ENCODE results near the gene CES5A. TPM values are rescaled to one million over a fixed set of nuclear protein-coding genes. Genes with fewer than 3 reads are reported as not detected.
"Not testable (repeated sequence)": the region's sequence is repeated elsewhere in the genome, so short reads cannot be mapped to it uniquely, and the experiment has no call there.

The CES5A gene
- total and polyA plus RNA-seq, 7 experiments from 2014 or later, result not detected

GRCh38 chr16:55868137-55868536 is 7.0 kb downstream of the CES5A start:
- Histone ChIP-seq H3K27me3 (ENCODE audit: control insufficient read depth in 2 of 2, insufficient read depth in 2 of 2, low read length in 2 of 2) (no peaks in the 10 kb centered on the region), H3K36me3 (ENCODE audit: control insufficient read depth in 2 of 3, insufficient read depth in 3 of 3, low read length in 3 of 3) (no peaks in the 10 kb centered on the region), H3K4me1 (ENCODE audit: control insufficient read depth in 2 of 2, insufficient read depth in 2 of 2, low read length in 2 of 2) (no peaks in the 10 kb centered on the region), H3K9me3 (ENCODE audit: control insufficient read depth in 2 of 3, low read length in 3 of 3) (no peaks in the 10 kb centered on the region), H3K27ac (ENCODE audit: low read depth, low read length) (no peak overlapping the region), H3K4me3 (ENCODE audit: low read length) (no peak overlapping the region)
- H3K4me1 Mint-ChIP-seq, result no peaks in the 10 kb centered on the region
- intact Hi-C loops (cut with micrococcal nuclease), result no loop called here
- POLR2A ChIA-PET, result no interaction called here
- ATAC-seq (no peak), DNase-seq (no peak)
- peaks cover 0 to 21% (median 16%) of the 10 kb centered on the region in 5 donors for H3K27me3 Mint-ChIP-seq
- CTCF ChIA-PET, result no interaction called here
- H3K36me3 Mint-ChIP-seq, result no peaks in the 10 kb centered on the region
- no peak overlapping the region for H3K27ac Mint-ChIP-seq
- H3K9me3 Mint-ChIP-seq, result peaks cover 0 to 1% (median 0%) of the 10 kb centered on the region in 11 donors
- H3K4me3 Mint-ChIP-seq, result no peak overlapping the region

GRCh38 chr16:55861288-55861687 is 13.9 kb downstream of the CES5A start:
- no peak for ATAC-seq
- Histone ChIP-seq H3K4me3 (ENCODE audit: low read length) (no peak overlapping the region), H3K27ac (ENCODE audit: low read depth, low read length) (no peak overlapping the region), H3K9me3 (ENCODE audit: control insufficient read depth in 2 of 3, low read length in 3 of 3) (no peaks in the 10 kb centered on the region), H3K4me1 (ENCODE audit: control insufficient read depth in 2 of 2, insufficient read depth in 2 of 2, low read length in 2 of 2) (no peaks in the 10 kb centered on the region), H3K27me3 (ENCODE audit: control insufficient read depth in 2 of 2, insufficient read depth in 2 of 2, low read length in 2 of 2) (no peaks in the 10 kb centered on the region), H3K36me3 (ENCODE audit: control insufficient read depth in 2 of 3, insufficient read depth in 3 of 3, low read length in 3 of 3) (no peaks in the 10 kb centered on the region)
- ChIA-PET POLR2A (no interaction called here), CTCF (no interaction called here)
- Mint-ChIP-seq H3K4me3 (no peak overlapping the region), H3K36me3 (no peaks in the 10 kb centered on the region), H3K27me3 (peaks cover 5 to 25% (median 13%) of the 10 kb centered on the region in 5 donors), H3K27ac (no peak overlapping the region), H3K4me1 (peaks cover 0 to 1% (median 0%) of the 10 kb centered on the region in 7 donors), H3K9me3 (peaks cover 0 to 4% (median 0%) of the 10 kb centered on the region in 11 donors)
- DNase-seq, result no peak
- intact Hi-C loops (cut with micrococcal nuclease), result no loop called here

GRCh38 chr16:55857650-55858049 is 17.5 kb downstream of the CES5A start:
- H3K36me3 ChIP-seq (ENCODE audit: control insufficient read depth in 2 of 3, insufficient read depth in 3 of 3, low read length in 3 of 3); H3K9me3 Mint-ChIP-seq; intact Hi-C loops (cut with micrococcal nuclease); H3K4me3 ChIP-seq (ENCODE audit: low read length); H3K27ac ChIP-seq (ENCODE audit: low read depth, low read length); H3K27me3 ChIP-seq (ENCODE audit: control insufficient read depth in 2 of 2, insufficient read depth in 2 of 2, low read length in 2 of 2); CTCF ChIA-PET; DNase-seq; H3K27ac Mint-ChIP-seq; H3K4me1 Mint-ChIP-seq; ATAC-seq; H3K4me3 Mint-ChIP-seq; H3K9me3 ChIP-seq (ENCODE audit: control insufficient read depth in 2 of 3, low read length in 3 of 3); H3K4me1 ChIP-seq (ENCODE audit: control insufficient read depth in 2 of 2, insufficient read depth in 2 of 2, low read length in 2 of 2); POLR2A ChIA-PET; H3K36me3 Mint-ChIP-seq: not testable (repeated sequence)
- peaks cover 5 to 21% (median 18%) of the 10 kb centered on the region in 5 donors for H3K27me3 Mint-ChIP-seq

- ChIA-PET CTCF (no interaction called here), POLR2A (no interaction called here)
- Mint-ChIP-seq H3K36me3 (no peaks in the 10 kb centered on the region), H3K4me1 (peaks cover 0 to under 1% (median 0%) of the 10 kb centered on the region in 7 donors), H3K27ac (no peak overlapping the region), H3K9me3 (peaks cover 0 to 4% (median 0%) of the 10 kb centered on the region in 11 donors), H3K27me3 (peaks cover 5 to 20% (median 18%) of the 10 kb centered on the region in 5 donors), H3K4me3 (no peak overlapping the region)
- intact Hi-C loops (cut with micrococcal nuclease), result no loop called here
- no peak overlapping the region for H3K27ac ChIP-seq (ENCODE audit: low read depth, low read length)
- no peak for ATAC-seq
- no peaks in the 10 kb centered on the region for H3K4me1 ChIP-seq (ENCODE audit: control insufficient read depth in 2 of 2, insufficient read depth in 2 of 2, low read length in 2 of 2)
- no peaks in the 10 kb centered on the region for H3K9me3 ChIP-seq (ENCODE audit: control insufficient read depth in 2 of 3, low read length in 3 of 3)
- DNase-seq, result no peak
- H3K36me3 ChIP-seq (ENCODE audit: control insufficient read depth in 2 of 3, insufficient read depth in 3 of 3, low read length in 3 of 3), result no peaks in the 10 kb centered on the region
- H3K27me3 ChIP-seq (ENCODE audit: control insufficient read depth in 2 of 2, insufficient read depth in 2 of 2, low read length in 2 of 2), result no peaks in the 10 kb centered on the region
- H3K4me3 ChIP-seq (ENCODE audit: low read length), result no peak overlapping the region
Measured at GRCh38 chr16:55856950-55857349, 18.2 kb downstream of the CES5A start.

GRCh38 chr16:55853114-55853513 is 22.1 kb downstream of the CES5A start:
- Histone ChIP-seq H3K4me1 (ENCODE audit: control insufficient read depth in 2 of 2, insufficient read depth in 2 of 2, low read length in 2 of 2) (no peaks in the 10 kb centered on the region), H3K27me3 (ENCODE audit: control insufficient read depth in 2 of 2, insufficient read depth in 2 of 2, low read length in 2 of 2) (no peaks in the 10 kb centered on the region), H3K4me3 (ENCODE audit: low read length) (no peak overlapping the region), H3K36me3 (ENCODE audit: control insufficient read depth in 2 of 3, insufficient read depth in 3 of 3, low read length in 3 of 3) (no peaks in the 10 kb centered on the region), H3K9me3 (ENCODE audit: control insufficient read depth in 2 of 3, low read length in 3 of 3) (no peaks in the 10 kb centered on the region), H3K27ac (ENCODE audit: low read depth, low read length) (no peak overlapping the region)
- no peak for DNase-seq
- ChIA-PET CTCF (no interaction called here), POLR2A (no interaction called here)
- no peak for ATAC-seq
- intact Hi-C loops (cut with micrococcal nuclease), result no loop called here
- Mint-ChIP-seq H3K27me3 (peaks cover 16 to 33% (median 20%) of the 10 kb centered on the region in 5 donors), H3K36me3 (no peaks in the 10 kb centered on the region), H3K4me3 (no peak overlapping the region), H3K27ac (no peak overlapping the region), H3K4me1 (no peaks in the 10 kb centered on the region), H3K9me3 (peaks cover 0 to 2% (median 0%) of the 10 kb centered on the region in 11 donors)

GRCh38 chr16:55849536-55849935 is 25.6 kb downstream of the CES5A start:
- Histone ChIP-seq H3K27ac (ENCODE audit: low read depth, low read length) (no peak overlapping the region), H3K4me1 (ENCODE audit: control insufficient read depth in 2 of 2, insufficient read depth in 2 of 2, low read length in 2 of 2) (no peaks in the 10 kb centered on the region), H3K4me3 (ENCODE audit: low read length) (no peak overlapping the region), H3K27me3 (ENCODE audit: control insufficient read depth in 2 of 2, insufficient read depth in 2 of 2, low read length in 2 of 2) (no peaks in the 10 kb centered on the region), H3K9me3 (ENCODE audit: control insufficient read depth in 2 of 3, low read length in 3 of 3) (no peaks in the 10 kb centered on the region), H3K36me3 (ENCODE audit: control insufficient read depth in 2 of 3, insufficient read depth in 3 of 3, low read length in 3 of 3) (no peaks in the 10 kb centered on the region)
- CTCF ChIA-PET, result no interaction called here
- ATAC-seq (no peak), DNase-seq (no peak)
- Mint-ChIP-seq H3K36me3 (no peaks in the 10 kb centered on the region), H3K9me3 (peaks cover 0 to 2% (median 0%) of the 10 kb centered on the region in 11 donors), H3K4me3 (no peak overlapping the region), H3K27me3 (peaks cover 20 to 45% (median 37%) of the 10 kb centered on the region in 5 donors), H3K27ac (no peak overlapping the region), H3K4me1 (no peaks in the 10 kb centered on the region)
- intact Hi-C loops (cut with micrococcal nuclease), result no loop called here
- POLR2A ChIA-PET, result no interaction called here

GRCh38 chr16:55846598-55847346 is 28.4 kb downstream of the CES5A start:
- no peaks in the 10 kb centered on the region for H3K4me1 Mint-ChIP-seq
- H3K4me3 ChIP-seq (ENCODE audit: low read length), result no peak overlapping the region
- no peaks in the 10 kb centered on the region for H3K27me3 ChIP-seq (ENCODE audit: control insufficient read depth in 2 of 2, insufficient read depth in 2 of 2, low read length in 2 of 2)
- no peaks in the 10 kb centered on the region for H3K36me3 Mint-ChIP-seq
- no peak overlapping the region for H3K27ac ChIP-seq (ENCODE audit: low read depth, low read length)
- no peak overlapping the region for H3K4me3 Mint-ChIP-seq
- H3K4me1 ChIP-seq (ENCODE audit: control insufficient read depth in 2 of 2, insufficient read depth in 2 of 2, low read length in 2 of 2), result no peaks in the 10 kb centered on the region
- DNase-seq (no peak), ATAC-seq (no peak)
- H3K36me3 ChIP-seq (ENCODE audit: control insufficient read depth in 2 of 3, insufficient read depth in 3 of 3, low read length in 3 of 3), result no peaks in the 10 kb centered on the region
- intact Hi-C loops (cut with micrococcal nuclease), result no loop called here
- POLR2A ChIA-PET, result no interaction called here
- H3K9me3 ChIP-seq (ENCODE audit: control insufficient read depth in 2 of 3, low read length in 3 of 3), result no peaks in the 10 kb centered on the region
- CTCF ChIA-PET, result no interaction called here
- H3K27ac Mint-ChIP-seq, result no peak overlapping the region
- peaks cover 18 to 49% (median 38%) of the 10 kb centered on the region in 5 donors for H3K27me3 Mint-ChIP-seq
- peaks cover 0 to 1% (median 0%) of the 10 kb centered on the region in 11 donors for H3K9me3 Mint-ChIP-seq

Measured in naive thymus-derived CD4-positive, alpha-beta T cell (primary cell).